GM23338 (cell line): ENCODE data around the gene PLD2. TPM values are rescaled to one million over a fixed set of nuclear protein-coding genes. Genes with fewer than 3 reads are reported as not detected.

Experiments used
- CREB1 ChIP-seq: fragments of 250-450 bp; sonication (Bioruptor Pico); IDR thresholded peaks from 2 replicates; pipeline ENCODE4 v1.5.0; 2020; ENCODE audit warnings: low read depth, mild to moderate bottlenecking, moderate library complexity
- EZH2phosphoT487 ChIP-seq: fragments of 200-600 bp; sonication (generic); IDR thresholded peaks from one replicate; pipeline ENCODE4 v1.8.1; 2018; ENCODE audit warnings: antibody characterized with exemption; ENCODE audit not compliant: unreplicated experiment
- ZNF114 ChIP-seq: fragments of 250-450 bp; sonication (Bioruptor Pico); IDR thresholded peaks from 2 replicates; pipeline ENCODE4 v1.5.0; 2020; ENCODE audit warnings: mild to moderate bottlenecking, moderate library complexity
- polyA plus RNA-seq: library from polyadenylated mRNA; unstranded; fragments of >200 nt; fragmentation: Nextera tagmentation; extraction: Ambion mirVana; gene quantifications from 2 replicates; pipeline ENCODE4 v1.2.1, GENCODE V29; 2016
- total RNA-seq: library from RNA; depleted of rRNA; stranded (reverse); fragments of >200 nt; shearing (Covaris generic); gene quantifications from 2 replicates; pipeline ENCODE4 v1.2.3, GENCODE V29; 2014
- TF ChIP-seq, protein P1 (sequence below): fragments of 250-450 bp; sonication (Bioruptor Pico); IDR thresholded peaks from 2 replicates; pipeline ENCODE4 v1.5.0; 2020; ENCODE audit warnings: mild to moderate bottlenecking, moderate library complexity
- TF ChIP-seq, protein P2 (sequence below): IDR thresholded peaks from one replicate; pipeline ENCODE4 v1.6.1; 2018; ENCODE audit warnings: antibody characterized with exemption; ENCODE audit not compliant: unreplicated experiment
- TF ChIP-seq, protein P3 (sequence below): IDR thresholded peaks from 2 replicates; pipeline ENCODE4 v1.6.1; 2016; ENCODE audit warnings: antibody characterized with exemption

Gene PLD2
- total and polyA plus RNA-seq, 2 experiments from 2014 or later = 20.2 to 55.9 TPM

DNA sequence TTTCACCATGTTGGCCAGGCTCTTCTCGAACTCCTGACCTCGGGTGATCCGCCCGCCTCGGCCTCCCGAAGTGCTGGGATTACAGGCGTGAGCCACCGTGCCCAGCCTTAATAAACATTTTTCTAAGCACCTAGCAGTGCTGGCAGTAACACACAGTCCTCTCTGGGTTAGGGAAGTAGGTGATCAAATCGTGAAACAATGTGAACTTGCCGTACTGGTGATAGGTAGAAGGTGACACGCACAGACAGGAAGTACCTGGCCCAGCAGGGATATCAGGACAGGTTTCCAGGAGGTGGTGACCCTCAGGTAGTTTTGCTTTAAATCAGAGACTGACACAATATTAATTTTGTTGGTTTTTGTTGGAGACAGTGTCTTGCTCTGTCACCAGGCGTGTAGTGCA lies 4.5 kb downstream of the PLD2 start (continued):
- TF ChIP-seq, protein P1, sequence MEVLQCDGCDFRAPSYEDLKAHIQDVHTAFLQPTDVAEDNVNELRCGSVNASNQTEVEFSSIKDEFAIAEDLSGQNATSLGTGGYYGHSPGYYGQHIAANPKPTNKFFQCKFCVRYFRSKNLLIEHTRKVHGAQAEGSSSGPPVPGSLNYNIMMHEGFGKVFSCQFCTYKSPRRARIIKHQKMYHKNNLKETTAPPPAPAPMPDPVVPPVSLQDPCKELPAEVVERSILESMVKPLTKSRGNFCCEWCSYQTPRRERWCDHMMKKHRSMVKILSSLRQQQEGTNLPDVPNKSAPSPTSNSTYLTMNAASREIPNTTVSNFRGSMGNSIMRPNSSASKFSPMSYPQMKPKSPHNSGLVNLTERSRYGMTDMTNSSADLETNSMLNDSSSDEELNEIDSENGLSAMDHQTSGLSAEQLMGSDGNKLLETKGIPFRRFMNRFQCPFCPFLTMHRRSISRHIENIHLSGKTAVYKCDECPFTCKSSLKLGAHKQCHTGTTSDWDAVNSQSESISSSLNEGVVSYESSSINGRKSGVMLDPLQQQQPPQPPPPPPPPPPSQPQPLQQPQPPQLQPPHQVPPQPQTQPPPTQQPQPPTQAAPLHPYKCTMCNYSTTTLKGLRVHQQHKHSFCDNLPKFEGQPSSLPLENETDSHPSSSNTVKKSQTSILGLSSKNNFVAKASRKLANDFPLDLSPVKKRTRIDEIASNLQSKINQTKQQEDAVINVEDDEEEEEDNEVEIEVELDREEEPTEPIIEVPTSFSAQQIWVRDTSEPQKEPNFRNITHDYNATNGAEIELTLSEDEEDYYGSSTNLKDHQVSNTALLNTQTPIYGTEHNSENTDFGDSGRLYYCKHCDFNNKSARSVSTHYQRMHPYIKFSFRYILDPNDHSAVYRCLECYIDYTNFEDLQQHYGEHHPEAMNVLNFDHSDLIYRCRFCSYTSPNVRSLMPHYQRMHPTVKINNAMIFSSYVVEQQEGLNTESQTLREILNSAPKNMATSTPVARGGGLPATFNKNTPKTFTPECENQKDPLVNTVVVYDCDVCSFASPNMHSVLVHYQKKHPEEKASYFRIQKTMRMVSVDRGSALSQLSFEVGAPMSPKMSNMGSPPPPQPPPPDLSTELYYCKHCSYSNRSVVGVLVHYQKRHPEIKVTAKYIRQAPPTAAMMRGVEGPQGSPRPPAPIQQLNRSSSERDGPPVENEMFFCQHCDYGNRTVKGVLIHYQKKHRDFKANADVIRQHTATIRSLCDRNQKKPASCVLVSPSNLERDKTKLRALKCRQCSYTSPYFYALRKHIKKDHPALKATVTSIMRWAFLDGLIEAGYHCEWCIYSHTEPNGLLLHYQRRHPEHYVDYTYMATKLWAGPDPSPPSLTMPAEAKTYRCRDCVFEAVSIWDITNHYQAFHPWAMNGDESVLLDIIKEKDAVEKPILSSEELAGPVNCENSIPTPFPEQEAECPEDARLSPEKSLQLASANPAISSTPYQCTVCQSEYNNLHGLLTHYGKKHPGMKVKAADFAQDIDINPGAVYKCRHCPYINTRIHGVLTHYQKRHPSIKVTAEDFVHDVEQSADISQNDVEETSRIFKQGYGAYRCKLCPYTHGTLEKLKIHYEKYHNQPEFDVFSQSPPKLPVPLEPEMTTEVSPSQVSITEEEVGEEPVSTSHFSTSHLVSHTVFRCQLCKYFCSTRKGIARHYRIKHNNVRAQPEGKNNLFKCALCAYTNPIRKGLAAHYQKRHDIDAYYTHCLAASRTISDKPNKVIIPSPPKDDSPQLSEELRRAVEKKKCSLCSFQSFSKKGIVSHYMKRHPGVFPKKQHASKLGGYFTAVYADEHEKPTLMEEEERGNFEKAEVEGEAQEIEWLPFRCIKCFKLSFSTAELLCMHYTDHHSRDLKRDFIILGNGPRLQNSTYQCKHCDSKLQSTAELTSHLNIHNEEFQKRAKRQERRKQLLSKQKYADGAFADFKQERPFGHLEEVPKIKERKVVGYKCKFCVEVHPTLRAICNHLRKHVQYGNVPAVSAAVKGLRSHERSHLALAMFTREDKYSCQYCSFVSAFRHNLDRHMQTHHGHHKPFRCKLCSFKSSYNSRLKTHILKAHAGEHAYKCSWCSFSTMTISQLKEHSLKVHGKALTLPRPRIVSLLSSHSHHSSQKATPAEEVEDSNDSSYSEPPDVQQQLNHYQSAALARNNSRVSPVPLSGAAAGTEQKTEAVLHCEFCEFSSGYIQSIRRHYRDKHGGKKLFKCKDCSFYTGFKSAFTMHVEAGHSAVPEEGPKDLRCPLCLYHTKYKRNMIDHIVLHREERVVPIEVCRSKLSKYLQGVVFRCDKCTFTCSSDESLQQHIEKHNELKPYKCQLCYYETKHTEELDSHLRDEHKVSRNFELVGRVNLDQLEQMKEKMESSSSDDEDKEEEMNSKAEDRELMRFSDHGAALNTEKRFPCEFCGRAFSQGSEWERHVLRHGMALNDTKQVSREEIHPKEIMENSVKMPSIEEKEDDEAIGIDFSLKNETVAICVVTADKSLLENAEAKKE (CRISPR knock-in tag) = no peak
- TF ChIP-seq CREB1 (CRISPR knock-in tag) (no peak), EZH2phosphoT487 (no peak), ZNF114 (no peak)
- TF ChIP-seq, protein P2, sequence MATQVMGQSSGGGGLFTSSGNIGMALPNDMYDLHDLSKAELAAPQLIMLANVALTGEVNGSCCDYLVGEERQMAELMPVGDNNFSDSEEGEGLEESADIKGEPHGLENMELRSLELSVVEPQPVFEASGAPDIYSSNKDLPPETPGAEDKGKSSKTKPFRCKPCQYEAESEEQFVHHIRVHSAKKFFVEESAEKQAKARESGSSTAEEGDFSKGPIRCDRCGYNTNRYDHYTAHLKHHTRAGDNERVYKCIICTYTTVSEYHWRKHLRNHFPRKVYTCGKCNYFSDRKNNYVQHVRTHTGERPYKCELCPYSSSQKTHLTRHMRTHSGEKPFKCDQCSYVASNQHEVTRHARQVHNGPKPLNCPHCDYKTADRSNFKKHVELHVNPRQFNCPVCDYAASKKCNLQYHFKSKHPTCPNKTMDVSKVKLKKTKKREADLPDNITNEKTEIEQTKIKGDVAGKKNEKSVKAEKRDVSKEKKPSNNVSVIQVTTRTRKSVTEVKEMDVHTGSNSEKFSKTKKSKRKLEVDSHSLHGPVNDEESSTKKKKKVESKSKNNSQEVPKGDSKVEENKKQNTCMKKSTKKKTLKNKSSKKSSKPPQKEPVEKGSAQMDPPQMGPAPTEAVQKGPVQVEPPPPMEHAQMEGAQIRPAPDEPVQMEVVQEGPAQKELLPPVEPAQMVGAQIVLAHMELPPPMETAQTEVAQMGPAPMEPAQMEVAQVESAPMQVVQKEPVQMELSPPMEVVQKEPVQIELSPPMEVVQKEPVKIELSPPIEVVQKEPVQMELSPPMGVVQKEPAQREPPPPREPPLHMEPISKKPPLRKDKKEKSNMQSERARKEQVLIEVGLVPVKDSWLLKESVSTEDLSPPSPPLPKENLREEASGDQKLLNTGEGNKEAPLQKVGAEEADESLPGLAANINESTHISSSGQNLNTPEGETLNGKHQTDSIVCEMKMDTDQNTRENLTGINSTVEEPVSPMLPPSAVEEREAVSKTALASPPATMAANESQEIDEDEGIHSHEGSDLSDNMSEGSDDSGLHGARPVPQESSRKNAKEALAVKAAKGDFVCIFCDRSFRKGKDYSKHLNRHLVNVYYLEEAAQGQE = no peak
- TF ChIP-seq, protein P3, sequence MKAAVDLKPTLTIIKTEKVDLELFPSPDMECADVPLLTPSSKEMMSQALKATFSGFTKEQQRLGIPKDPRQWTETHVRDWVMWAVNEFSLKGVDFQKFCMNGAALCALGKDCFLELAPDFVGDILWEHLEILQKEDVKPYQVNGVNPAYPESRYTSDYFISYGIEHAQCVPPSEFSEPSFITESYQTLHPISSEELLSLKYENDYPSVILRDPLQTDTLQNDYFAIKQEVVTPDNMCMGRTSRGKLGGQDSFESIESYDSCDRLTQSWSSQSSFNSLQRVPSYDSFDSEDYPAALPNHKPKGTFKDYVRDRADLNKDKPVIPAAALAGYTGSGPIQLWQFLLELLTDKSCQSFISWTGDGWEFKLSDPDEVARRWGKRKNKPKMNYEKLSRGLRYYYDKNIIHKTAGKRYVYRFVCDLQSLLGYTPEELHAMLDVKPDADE = no peak
